HG03520 (cell line): ENCODE results near the gene SYNDIG1.

Experiments used
- ATAC-seq: cut with Tn5 transposase; IDR thresholded peaks from one replicate; pipeline ENCODE4 v1.9.1; 2021; ENCODE audit warnings: mild to moderate bottlenecking, moderate library complexity; ENCODE audit not compliant: unreplicated experiment

Gene SYNDIG1

GRCh38 chr20:24668384-24668702, 198.9 kb downstream of the SYNDIG1 start:
- ATAC-seq: no peak

GRCh38 chr20:24668791-24669190, 199.4 kb downstream of the SYNDIG1 start:
- ATAC-seq: no peak

- ATAC-seq: no peak
Measured at GRCh38 chr20:24669701-24670100, 200.3 kb downstream of the SYNDIG1 start.

GRCh38 chr20:24670341-24670872, 201.0 kb downstream of the SYNDIG1 start:
- ATAC-seq: no peak

GRCh38 chr20:24670981-24671380, 201.6 kb downstream of the SYNDIG1 start:
- no peak for ATAC-seq

GRCh38 chr20:24672181-24672880, 202.9 kb downstream of the SYNDIG1 start:
- no peak for ATAC-seq

GRCh38 chr20:24672886-24673677, 203.7 kb downstream of the SYNDIG1 start:
- no peak for ATAC-seq

- no peak for ATAC-seq
Measured at GRCh38 chr20:24673678-24674570, 204.5 kb downstream of the SYNDIG1 start.

- no peak for ATAC-seq
Measured at GRCh38 chr20:24674921-24675605, 205.6 kb downstream of the SYNDIG1 start.

GRCh38 chr20:24675651-24676352, 206.4 kb downstream of the SYNDIG1 start:
- ATAC-seq: no peak

- ATAC-seq: no peak
Measured at GRCh38 chr20:24676353-24676977, 207.0 kb downstream of the SYNDIG1 start.

GRCh38 chr20:24676978-24677370, 207.5 kb downstream of the SYNDIG1 start:
- ATAC-seq: no peak

- no peak for ATAC-seq
Measured at GRCh38 chr20:24677626-24678315, 208.3 kb downstream of the SYNDIG1 start.

- ATAC-seq: no peak
Measured at GRCh38 chr20:24678351-24679106, 209.1 kb downstream of the SYNDIG1 start.

- ATAC-seq: no peak
Measured at GRCh38 chr20:24679448-24680047, 210.1 kb downstream of the SYNDIG1 start.

GRCh38 chr20:24681634-24682495, 212.4 kb downstream of the SYNDIG1 start:
- no peak for ATAC-seq

GRCh38 chr20:24682496-24682985, 213.1 kb downstream of the SYNDIG1 start:
- no peak for ATAC-seq
